HuH-7.5 (cell line): ENCODE measurements around the gene ADAMTSL1.

Experiments
- DNase-seq: peaks from one replicate; pipeline ENCODE4 v3.0.0; 2011; ENCODE audit warnings: low spot score

The ADAMTSL1 gene

DNA sequence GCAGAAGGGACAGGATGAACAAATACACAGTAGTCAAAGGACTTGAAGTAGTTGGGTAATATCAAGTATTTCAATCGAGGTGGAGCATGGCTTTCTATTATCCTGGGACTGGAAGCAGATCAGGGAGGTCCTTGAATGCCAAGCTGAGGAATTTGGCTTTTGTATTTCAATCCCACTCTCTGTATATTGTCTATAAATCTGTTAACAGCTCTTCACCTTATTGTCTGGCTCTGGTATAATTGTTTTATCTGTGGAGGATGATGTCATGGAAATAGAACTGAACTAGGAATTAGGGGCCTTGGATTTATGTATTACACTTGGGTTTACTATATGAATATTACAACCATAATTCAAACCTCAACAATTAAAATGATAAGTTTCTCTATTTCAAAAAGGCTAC is 6.3 kb upstream of the ADAMTSL1 start:
- no peak for DNase-seq

- no peak for DNase-seq
These were observed 1.5 kb upstream of the ADAMTSL1 start for GRCh38 chr9:18472435-18472834.

GRCh38 chr9:18472841-18473251 is 1.1 kb upstream of the ADAMTSL1 start:
- no peak for DNase-seq

GRCh38 chr9:18474783-18475182 is 830 bp downstream of the ADAMTSL1 start:
- DNase-seq, result no peak

GRCh38 chr9:18477121-18477660 is 3.2 kb downstream of the ADAMTSL1 start:
- DNase-seq, result no peak

DNA sequence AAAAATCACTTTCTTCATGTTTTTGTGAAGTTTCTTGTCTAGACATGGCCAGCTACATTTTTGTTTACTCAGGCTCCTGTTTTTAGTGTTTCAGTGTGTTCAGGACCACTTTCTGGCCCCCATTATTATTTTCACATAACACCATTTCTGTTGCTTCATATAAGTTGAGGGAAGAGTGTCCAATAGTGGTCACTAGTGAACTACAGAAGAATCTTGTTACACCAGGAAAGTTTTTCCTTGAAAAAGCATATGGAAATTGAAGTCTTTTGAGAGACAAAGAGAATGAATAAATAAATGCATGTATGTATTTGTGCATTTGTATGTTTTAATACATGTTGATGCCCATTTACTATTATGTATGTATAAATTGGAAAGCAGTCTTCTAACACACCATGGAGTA is 3.8 kb downstream of the ADAMTSL1 start:
- no peak for DNase-seq

DNA sequence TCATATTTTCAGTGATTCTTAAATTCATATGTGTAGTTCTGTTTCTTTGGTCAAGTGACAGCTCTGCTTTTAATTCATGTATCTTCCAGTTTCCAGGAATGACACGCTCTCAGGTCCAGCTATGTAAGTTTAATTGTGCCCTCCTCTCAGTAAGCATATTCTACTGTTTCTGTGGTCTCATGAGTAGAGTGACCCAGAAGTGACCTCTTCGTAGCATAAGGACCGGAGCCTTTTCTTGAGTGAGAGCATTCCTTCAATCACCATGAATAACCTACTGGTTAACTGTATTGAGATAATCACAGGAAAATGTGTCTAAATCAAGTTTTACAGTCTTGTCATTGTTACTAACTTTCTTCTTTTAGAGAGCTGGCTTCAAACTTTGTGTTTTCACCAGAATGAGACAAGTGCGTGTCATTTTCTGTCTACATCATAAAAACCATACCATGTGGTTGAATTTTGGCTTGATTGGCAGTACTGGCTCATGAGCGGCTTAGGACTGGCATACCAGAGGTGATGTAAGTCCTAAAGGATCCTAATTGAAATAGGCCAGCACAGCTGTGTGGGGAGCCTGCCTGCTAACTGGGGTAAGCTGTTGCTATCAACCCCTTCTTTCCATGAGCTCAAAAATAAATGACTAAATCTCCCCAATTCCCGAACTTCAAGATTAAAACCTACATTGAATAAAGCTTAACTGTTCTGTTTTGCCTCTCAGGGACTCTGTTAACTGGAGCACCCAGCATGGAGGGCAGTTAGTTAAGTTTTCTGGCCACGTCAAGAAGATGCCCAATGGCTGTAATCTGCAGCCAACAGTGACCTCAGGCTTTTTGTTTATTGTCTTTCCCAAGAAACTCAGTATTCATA is 4.8 kb downstream of the ADAMTSL1 start:
- DNase-seq, result no peak

DNA sequence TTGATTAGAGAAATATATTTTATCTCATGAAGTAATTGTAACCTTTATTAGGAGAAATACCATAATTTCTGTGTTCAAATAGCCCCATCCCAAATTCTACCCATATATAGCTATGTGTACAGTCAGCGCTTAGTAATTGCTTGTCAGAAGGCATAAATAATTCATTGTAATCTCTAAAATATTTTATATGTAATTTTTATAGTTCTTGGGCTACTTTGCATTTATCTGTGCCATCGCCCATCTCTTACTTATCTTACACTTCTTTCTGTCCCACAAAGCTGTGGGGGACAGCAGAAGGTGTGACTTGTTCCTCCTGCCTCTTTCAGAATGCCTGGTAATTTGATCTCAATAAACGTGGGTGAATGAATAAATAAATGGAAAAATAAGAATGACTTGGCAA is 5.5 kb downstream of the ADAMTSL1 start:
- no peak for DNase-seq

DNA sequence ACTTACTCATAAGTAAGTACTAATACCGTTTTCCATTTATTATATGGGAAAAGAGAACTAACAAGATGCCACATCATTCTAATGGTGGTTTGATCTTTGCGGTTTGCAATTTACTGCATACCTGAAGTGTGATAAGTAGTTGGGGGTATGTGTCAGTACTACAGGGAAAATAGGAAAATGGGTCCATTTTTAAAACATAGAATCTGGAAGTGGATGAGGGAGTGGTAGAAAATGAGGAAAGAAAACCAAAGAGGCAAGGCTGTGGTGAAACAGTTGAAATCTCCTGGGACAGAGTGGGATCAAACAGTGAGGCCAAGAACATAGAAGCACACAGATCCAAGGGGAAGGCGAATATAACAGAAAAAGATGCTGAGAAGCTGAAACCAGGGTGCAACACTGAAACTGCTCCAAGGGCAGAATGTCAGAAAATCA is 6.7 kb downstream of the ADAMTSL1 start:
- no peak for DNase-seq

- DNase-seq, result no peak
These were observed 8.4 kb downstream of the ADAMTSL1 start for GRCh38 chr9:18482371-18482770.

DNA sequence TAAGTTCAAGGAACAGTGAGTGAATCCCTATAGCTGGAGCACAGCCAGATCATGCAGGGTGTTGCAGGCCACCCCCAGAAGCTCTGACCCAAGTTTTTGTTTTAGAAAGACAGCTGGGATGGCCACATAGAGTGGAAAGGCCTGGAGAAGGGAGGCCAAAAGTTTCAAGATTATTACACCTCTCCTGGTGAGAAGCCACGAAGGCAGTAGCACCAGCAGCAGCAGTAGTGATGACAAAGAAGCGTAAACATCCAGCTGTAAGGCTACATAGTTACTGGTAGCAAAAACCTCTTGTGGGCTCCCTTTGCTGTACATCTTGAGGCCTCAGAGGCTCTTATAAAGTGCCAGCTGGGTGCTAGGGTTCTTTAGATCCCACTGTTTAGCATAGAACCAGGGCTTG is 11.8 kb downstream of the ADAMTSL1 start:
- DNase-seq, result no peak

DNA sequence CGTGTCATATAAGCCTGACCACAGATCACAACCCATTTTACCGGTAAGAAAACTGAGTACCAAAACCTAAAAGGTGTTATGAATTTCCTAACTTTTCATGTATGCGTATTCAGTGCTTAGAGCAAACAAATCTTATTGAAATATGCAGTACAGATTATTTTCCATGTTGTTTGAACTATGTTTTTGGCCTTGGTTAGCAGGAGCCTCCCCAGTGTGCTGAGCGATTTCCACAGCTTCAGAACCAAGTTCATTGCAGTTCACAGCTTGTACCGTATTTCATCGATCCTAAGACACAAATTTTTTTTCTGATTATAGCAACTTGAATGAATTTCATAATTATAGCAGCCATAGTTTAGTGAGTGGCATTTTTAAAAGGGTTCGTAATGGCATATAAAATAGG is 13.7 kb downstream of the ADAMTSL1 start:
- DNase-seq, result no peak

GRCh38 chr9:18488886-18489285 is 14.9 kb downstream of the ADAMTSL1 start:
- DNase-seq, result no peak

- no peak for DNase-seq
These were observed 15.9 kb downstream of the ADAMTSL1 start for GRCh38 chr9:18489861-18490260.

- no peak for DNase-seq
These were observed 16.9 kb downstream of the ADAMTSL1 start for GRCh38 chr9:18490641-18491370.

DNA sequence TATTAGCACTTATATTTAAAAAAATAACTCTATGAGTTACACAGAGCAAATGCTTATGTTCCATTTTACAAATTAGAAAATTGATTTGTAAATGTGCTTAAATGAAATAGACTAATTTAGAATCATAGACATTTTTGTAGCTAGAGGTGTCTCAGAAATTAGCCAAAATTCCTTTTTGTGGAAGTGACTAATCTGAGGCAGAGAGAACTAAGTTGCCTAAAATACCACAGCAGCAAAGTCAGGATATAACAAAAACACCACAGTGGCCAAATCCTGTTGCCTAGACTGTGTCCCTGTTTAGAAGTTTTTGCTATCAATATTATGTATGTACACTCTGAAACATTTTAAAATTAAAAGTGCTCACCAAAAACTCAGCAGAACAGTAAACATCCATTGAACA is 18.7 kb downstream of the ADAMTSL1 start:
- no peak for DNase-seq

DNA sequence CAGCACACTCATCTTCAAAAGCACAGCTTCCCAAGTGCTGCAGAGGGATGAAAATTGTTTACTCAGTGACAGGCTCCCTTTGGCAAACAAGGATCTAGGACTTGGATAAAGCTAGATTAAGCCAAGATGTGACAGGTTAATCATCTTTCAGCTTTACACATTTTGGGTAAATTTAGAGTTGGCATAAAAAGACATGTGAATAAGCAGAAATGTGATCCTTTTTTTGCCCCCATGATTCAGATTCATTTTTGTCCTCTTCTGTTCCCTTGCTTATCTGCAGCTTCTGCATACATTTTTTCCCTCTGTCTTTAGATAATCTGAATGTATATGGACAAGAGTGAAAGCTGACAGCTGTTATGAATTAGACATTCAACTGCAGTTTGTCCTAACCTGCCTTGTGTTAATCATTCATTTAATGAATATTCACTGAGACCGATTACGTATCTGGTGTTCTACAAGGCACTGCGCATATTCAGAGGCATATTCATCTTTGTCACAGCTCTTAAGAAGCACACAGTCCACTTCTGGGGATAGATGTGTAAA is 19.6 kb downstream of the ADAMTSL1 start:
- DNase-seq, result no peak

GRCh38 chr9:18495065-18495464 is 21.1 kb downstream of the ADAMTSL1 start:
- DNase-seq, result no peak

DNA sequence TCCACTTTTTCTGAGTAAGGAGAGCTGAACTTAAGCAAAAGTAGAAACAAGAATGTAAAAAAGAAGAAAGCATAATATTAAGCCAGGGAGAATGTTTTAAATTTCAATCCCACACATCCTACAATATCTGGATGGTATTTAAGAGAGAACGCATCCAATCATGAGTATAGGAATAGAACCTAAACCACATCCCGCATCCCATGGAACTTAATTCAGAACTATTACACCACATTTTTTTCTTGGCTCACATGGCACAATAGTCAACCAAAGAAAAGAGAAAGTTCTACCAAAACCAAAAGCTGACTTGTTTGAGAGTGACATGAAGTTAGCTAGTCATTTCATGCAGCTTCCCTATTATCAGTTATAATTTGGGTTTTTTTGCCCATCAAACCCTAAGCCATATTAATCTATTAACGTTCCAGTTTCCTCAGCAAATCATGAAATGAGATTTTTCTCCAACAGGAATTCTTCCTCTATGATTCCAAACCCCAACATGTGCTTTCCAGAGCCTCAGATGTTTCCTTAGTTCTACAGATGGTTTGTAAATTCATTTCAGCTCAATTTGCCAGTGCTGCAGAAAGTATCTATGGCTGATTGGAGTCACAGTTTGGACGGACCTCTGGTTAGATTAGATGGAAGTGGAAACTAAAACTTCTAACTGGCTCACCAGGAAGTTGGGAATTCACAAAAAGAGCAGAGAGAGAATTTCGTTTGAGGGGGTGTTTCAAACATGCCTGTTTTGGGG is 22.5 kb downstream of the ADAMTSL1 start:
- no peak for DNase-seq

DNA sequence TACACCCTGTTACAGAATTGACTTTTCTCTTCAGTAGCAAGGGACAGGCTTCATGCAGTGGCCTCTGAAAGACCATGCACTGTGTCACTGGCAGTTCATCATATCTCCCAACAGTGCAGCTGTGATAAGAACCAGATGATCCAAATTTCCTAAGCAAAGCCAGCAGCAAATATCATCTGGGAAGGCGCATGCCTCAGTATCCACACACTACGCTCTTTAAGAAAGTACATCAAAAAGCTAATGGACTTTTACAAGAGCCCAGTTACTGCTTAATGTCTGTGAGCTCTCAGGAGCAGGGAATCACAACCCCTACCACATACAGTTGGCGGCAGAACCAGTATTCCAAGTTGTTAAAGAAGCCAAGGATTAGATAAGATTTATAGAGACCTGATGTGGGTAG is 25.1 kb downstream of the ADAMTSL1 start:
- DNase-seq, result no peak

DNA sequence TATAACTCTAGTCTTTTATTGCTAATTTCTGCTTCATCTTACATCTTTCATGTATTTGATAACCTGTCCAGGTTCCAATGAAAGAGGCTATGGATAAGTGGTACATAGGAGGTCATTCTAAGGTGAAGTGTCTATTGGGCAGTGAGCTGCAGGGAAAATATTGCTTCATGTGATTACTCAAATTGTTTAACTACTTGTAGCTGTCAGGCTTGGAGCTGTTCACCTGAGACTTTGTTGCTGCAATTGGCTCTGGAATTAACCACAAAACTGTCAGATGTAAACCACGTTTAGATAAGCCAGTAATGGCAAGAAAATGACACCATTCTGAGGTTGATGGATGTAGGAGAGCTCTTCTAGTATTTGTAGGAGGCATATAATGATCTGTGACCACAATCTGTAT is 26.0 kb downstream of the ADAMTSL1 start:
- no peak for DNase-seq

DNA sequence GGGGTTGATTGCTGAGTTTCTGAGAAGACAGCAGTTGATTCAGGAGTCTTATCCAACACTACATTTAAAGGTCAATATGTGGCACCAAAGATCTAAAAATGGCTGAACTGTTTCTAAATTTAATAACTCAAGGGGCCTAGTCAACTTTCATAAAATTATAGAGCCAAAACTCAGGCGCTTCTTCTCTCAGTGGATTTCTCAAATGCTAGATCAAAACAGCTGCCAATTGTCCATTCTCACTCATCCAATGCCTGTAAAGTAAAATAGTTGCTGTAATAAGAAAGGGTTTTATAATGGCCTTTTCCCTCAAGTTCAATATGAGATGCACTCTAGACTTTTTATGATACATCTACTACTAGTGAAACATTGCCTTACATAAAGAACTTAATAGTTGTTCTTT is 26.5 kb downstream of the ADAMTSL1 start:
- no peak for DNase-seq
